B cell (primary cell): ENCODE data around the gene NTRK3. TPM values are rescaled to one million over a fixed set of nuclear protein-coding genes. Genes with fewer than 3 reads are reported as not detected.
A peak's percentile ranks its signal among the peaks of the same experiment; 100 is the strongest.

Experiments used
- ATAC-seq: fragments of 200-7000 bp; cut with Tn5 transposase; one replicate; pipeline ENCODE4 v1.10.0; 2021; ENCODE audit warnings: low read depth, mild to moderate bottlenecking, moderate number of reproducible peaks, moderate library complexity
- CTCF ChIA-PET: fragments of 350-600 bp; sonication (Branson Sonifier 250); formaldehyde crosslinking; loops from one replicate; lab custom pipeline; 2021; ENCODE audit warnings: antibody characterized with exemption, inconsistent platforms; lab: Charles Lee
- POLR2A ChIA-PET: fragments of 350-600 bp; sonication (Branson Sonifier 250); formaldehyde crosslinking; loops from one replicate; lab custom pipeline; 2021; ENCODE audit warnings: antibody characterized with exemption; lab: Charles Lee
- DNase-seq: peaks from one replicate; pipeline ENCODE4 v3.0.0; 2013
- H2AFZ ChIP-seq: 2 replicates; pipeline ENCODE4 v1.6.1; 2012; ENCODE audit warnings: mild to moderate bottlenecking, low read depth, low read length; ENCODE audit not compliant: insufficient read depth, poor library complexity, severe bottlenecking
- H3K27ac ChIP-seq, 2 donors: 1 replicate in 1 of 2; 2 replicates in 1 of 2; pipeline ENCODE4 v1.5.1; 2012 to 2013; ENCODE audit warnings: low read length in 2 of 2, mild to moderate bottlenecking in 2 of 2, moderate library complexity in 1 of 2
- H3K27me3 ChIP-seq, 4 experiments: fragments of 200-600 bp in 1 of 4; sonication (generic) in 1 of 4; replicated peaks in 1 of 4; 1 replicate in 2 of 4; 2 replicates in 2 of 4; pipeline versions ENCODE4 v1.6.1 to v1.7.0; 2013 to 2016; ENCODE audit warnings: low read length in 3 of 4, mild to moderate bottlenecking in 2 of 4, mixed read lengths in 1 of 4, moderate library complexity in 1 of 4; ENCODE audit not compliant: insufficient read depth in 4 of 4, control insufficient read depth in 3 of 4; ENCODE audit errors: control extremely low read depth in 1 of 4
- H3K36me3 ChIP-seq, 2 experiments: replicated peaks in 1 of 2; 1 replicate in 1 of 2; 2 replicates in 1 of 2; pipeline versions ENCODE4 v1.6.1 to v1.7.1; 2013; ENCODE audit warnings: low read length in 1 of 2; ENCODE audit not compliant: insufficient read depth in 2 of 2, control insufficient read depth in 1 of 2; ENCODE audit errors: control extremely low read depth in 1 of 2, extremely low read depth in 1 of 2
- H3K4me1 ChIP-seq, 2 donors: fragments of 200-600 bp in 1 of 2; sonication (generic) in 1 of 2; 1 replicate in 1 of 2; 2 replicates in 1 of 2; pipeline versions ENCODE4 v1.5.1 to v1.6.1; 2013 to 2017; ENCODE audit warnings: low read length in 2 of 2; ENCODE audit not compliant: control insufficient read depth in 2 of 2, insufficient read depth in 2 of 2
- H3K4me2 ChIP-seq: replicated peaks from 2 replicates; pipeline ENCODE3; 2012; ENCODE audit warnings: mild to moderate bottlenecking, low read depth, low read length; ENCODE audit not compliant: poor library complexity, severe bottlenecking
- H3K4me3 ChIP-seq, 5 experiments: fragments of 200-600 bp in 1 of 5; sonication (generic) in 1 of 5; 1 replicate in 3 of 5; 2 replicates in 2 of 5; pipeline versions ENCODE4 v1.5.1 to v1.7.0; 2011 to 2016; ENCODE audit warnings: low read length in 4 of 5, mild to moderate bottlenecking in 4 of 5, low read depth in 2 of 5, control low read depth in 1 of 5, moderate library complexity in 1 of 5; ENCODE audit not compliant: insufficient read depth in 1 of 5; ENCODE audit errors: control extremely low read depth in 1 of 5, extremely low read depth in 1 of 5
- H3K79me2 ChIP-seq: fragments of 200-600 bp; sonication (generic); one replicate; pipeline ENCODE4 v1.6.0; 2016; ENCODE audit warnings: low read length; ENCODE audit not compliant: control insufficient read depth, insufficient read depth
- H3K9ac ChIP-seq: fragments of 200-600 bp; sonication (generic); 2 replicates; pipeline ENCODE4 v1.6.1; 2017; ENCODE audit warnings: mild to moderate bottlenecking, low read length, moderate library complexity
- H3K9me3 ChIP-seq, 3 donors: one replicate each; pipeline versions ENCODE4 v1.6.1 to v1.7.1; 2013; ENCODE audit warnings: low read length in 2 of 3; ENCODE audit not compliant: control insufficient read depth in 2 of 3, insufficient read depth in 1 of 3; ENCODE audit errors: control extremely low read depth in 1 of 3
- H4K20me1 ChIP-seq: 2 replicates; pipeline ENCODE4 v1.6.0; 2012; ENCODE audit warnings: mild to moderate bottlenecking, low read length; ENCODE audit not compliant: insufficient read depth, control insufficient read depth, poor library complexity, severe bottlenecking
- H3K27ac Mint-ChIP-seq: one replicate; pipeline ENCODE4 v1.8.0; 2021; ENCODE audit warnings: mixed read lengths
- H3K27me3 Mint-ChIP-seq: one replicate; pipeline ENCODE4 v1.8.0; 2021; ENCODE audit warnings: mixed read lengths
- H3K4me1 Mint-ChIP-seq: one replicate; pipeline ENCODE4 v1.8.0; 2021; ENCODE audit warnings: mixed read lengths
- H3K4me3 Mint-ChIP-seq: one replicate; pipeline ENCODE4 v1.8.0; 2021; ENCODE audit warnings: mixed read lengths
- H3K9me3 Mint-ChIP-seq: one replicate; pipeline ENCODE4 v1.8.0; 2022; ENCODE audit warnings: mixed read lengths; ENCODE audit not compliant: insufficient read depth
- EZH2 ChIP-seq: IDR thresholded peaks from 2 replicates; pipeline ENCODE4 v1.6.1; 2012; ENCODE audit warnings: borderline replicate concordance, low read depth, mild to moderate bottlenecking, moderate library complexity, low read length; ENCODE audit not compliant: insufficient read depth, poor library complexity, severe bottlenecking
- WGBS: methylation state at CpG from one replicate; pipeline ENCODE4 v1.1.5; 2013; ENCODE audit warnings: missing lambda C conversion rate; ENCODE audit not compliant: insufficient coverage; 5-methylcytosine and 5-hydroxymethylcytosine counted together
- intact Hi-C: fragments of 100-400 bp; cut with micrococcal nuclease; formaldehyde crosslinking; loops from one replicate; pipeline ENCODE4 v1.10.0; 2022
- polyA plus RNA-seq: library from polyadenylated mRNA; depleted of rRNA; stranded (reverse); fragments of >200 nt; gene quantifications from 2 replicates; pipeline ENCODE4 v1.2.3, GENCODE V29; 2012
- total RNA-seq, 2 donors: library from RNA; stranded (reverse); fragments of 120-200 nt in 1 of 2; gene quantifications; 1 replicate in 1 of 2; 2 replicates in 1 of 2; pipeline versions ENCODE4 v1.2.3 to v1.2.4, GENCODE V29; 2013 to 2022
- TF ChIP-seq, protein P1 (sequence below): fragments of 200-600 bp; IDR thresholded peaks from one replicate; pipeline ENCODE4 v1.8.0; 2022; ENCODE audit warnings: antibody characterized with exemption, mild to moderate bottlenecking

The NTRK3 gene
- total and polyA plus RNA-seq, 2 donors (not counting 1 experiment from before 2014, with no cell fraction given), result not detected

DNA sequence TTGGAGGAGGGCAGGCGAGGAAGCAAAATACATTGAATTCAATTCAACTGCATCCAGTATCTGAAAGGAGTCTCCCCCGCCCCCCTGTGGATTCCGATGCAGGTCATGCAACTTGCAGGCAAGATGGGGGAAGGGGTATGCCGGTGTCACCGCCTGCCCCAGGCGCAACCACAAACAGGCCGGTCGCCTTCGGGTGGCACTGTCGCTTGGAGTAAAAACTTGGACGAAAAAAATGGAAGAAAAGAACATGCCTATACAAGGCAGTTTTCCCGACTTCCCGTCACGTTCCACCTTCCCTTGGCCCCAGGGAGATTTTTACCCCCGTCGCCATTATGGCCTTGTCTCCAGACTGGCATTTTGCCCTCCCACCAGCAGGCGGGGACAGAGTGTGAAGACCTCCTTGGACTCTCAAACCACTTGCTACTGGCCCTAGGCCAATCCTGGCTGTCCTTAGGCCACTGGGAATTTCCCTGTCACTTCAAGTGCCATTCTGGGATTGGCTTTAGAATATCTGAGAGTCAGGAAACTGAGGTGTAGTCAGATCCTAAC, 1.6 kb upstream of the NTRK3 start:
- H3K4me3 ChIP-seq, result no peak overlapping the region
- no peak for ATAC-seq
- H3K27me3 Mint-ChIP-seq, result peaks cover 67% of the 10 kb centered on the region
- no peaks in the 10 kb centered on the region for H3K9me3 Mint-ChIP-seq
- no peaks in the 10 kb centered on the region for H3K9me3 ChIP-seq
- TF ChIP-seq EZH2, result no peak
- TF ChIP-seq, protein P1, sequence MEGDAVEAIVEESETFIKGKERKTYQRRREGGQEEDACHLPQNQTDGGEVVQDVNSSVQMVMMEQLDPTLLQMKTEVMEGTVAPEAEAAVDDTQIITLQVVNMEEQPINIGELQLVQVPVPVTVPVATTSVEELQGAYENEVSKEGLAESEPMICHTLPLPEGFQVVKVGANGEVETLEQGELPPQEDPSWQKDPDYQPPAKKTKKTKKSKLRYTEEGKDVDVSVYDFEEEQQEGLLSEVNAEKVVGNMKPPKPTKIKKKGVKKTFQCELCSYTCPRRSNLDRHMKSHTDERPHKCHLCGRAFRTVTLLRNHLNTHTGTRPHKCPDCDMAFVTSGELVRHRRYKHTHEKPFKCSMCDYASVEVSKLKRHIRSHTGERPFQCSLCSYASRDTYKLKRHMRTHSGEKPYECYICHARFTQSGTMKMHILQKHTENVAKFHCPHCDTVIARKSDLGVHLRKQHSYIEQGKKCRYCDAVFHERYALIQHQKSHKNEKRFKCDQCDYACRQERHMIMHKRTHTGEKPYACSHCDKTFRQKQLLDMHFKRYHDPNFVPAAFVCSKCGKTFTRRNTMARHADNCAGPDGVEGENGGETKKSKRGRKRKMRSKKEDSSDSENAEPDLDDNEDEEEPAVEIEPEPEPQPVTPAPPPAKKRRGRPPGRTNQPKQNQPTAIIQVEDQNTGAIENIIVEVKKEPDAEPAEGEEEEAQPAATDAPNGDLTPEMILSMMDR, result no peak
- ChIA-PET POLR2A (no interaction called here), CTCF (no interaction called here)
- no peak overlapping the region for H3K4me2 ChIP-seq
- H3K9ac ChIP-seq, result no peak overlapping the region
- H3K27ac Mint-ChIP-seq, result no peak overlapping the region
- no peaks in the 10 kb centered on the region for H4K20me1 ChIP-seq
- peaks cover 0 to 46% (median 12%) of the 10 kb centered on the region in 4 experiments for H3K27me3 ChIP-seq
- intact Hi-C loops, result no loop called here
- peaks cover 9 to 14% of the 10 kb centered on the region in 2 donors for H3K4me1 ChIP-seq
- no peak overlapping the region for H2AFZ ChIP-seq
- no peak overlapping the region for H3K27ac ChIP-seq
- H3K4me1 Mint-ChIP-seq, result peaks cover 20% of the 10 kb centered on the region
- 28% methylated on average over 16 of the region's 17 CpGs for WGBS
- peak overlapping the region; percentile 83 for H3K4me3 Mint-ChIP-seq
- H3K36me3 ChIP-seq, result no peaks in the 10 kb centered on the region
- DNase-seq, result no peak
- H3K79me2 ChIP-seq, result no peaks in the 10 kb centered on the region

DNA sequence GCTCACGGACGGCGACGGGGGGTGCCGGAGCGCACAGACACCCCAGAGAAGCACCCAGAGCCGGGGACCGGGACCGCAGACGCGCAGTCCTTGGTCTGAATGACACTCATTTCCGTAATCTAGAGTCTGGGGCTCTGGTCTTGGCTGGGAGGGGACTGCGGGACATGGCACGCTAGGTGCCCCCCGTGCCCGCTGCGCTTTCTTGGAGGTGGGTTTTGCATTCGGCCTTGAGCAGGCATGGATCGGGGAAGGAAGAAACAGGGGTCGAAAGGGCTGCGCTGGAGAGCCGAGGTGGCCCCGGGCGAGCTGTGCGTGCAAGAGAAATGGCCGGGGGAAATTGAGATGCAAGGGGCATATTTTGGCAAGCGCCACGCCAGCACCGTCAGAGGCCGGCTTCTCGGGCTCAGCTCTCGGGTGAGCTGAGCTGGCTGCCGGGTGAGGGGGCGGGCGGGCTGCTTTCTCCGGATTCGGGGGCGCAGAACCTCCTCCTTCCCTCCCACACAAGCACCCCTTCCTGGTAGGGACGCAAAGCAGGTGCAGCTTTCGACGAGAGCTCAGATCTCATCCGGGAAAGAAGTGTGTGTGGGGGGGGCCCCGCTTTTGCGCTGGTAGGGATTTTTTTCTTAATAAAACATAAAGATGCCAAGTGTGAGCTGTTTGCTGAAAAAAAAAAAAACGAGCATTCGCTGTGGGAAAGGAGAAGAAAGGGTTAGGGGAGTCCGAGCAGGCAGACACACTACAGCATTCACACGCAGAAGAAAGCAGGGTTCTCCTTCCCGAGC, 963 bp upstream of the NTRK3 start:
- Mint-ChIP-seq H3K4me1 (peaks cover 20% of the 10 kb centered on the region), H3K4me3 (peak overlapping the region; percentile 83), H3K9me3 (no peaks in the 10 kb centered on the region), H3K27me3 (peaks cover 72% of the 10 kb centered on the region), H3K27ac (no peak overlapping the region)
- DNase-seq, result no peak
- no peak for TF ChIP-seq EZH2
- TF ChIP-seq, protein P1, result no peak
- Histone ChIP-seq H3K9me3 (no peaks in the 10 kb centered on the region), H3K27ac (no peak overlapping the region), H3K4me3 (no peak overlapping the region), H3K4me2 (peak overlapping the region; percentile 50), H3K9ac (no peak overlapping the region), H3K36me3 (no peaks in the 10 kb centered on the region), H3K79me2 (no peaks in the 10 kb centered on the region), H3K27me3 (peaks cover 0 to 51% (median 12%) of the 10 kb centered on the region in 4 experiments), H4K20me1 (no peaks in the 10 kb centered on the region), H2AFZ (no peak overlapping the region), H3K4me1 (peaks cover 9 to 14% of the 10 kb centered on the region in 2 donors)
- CTCF ChIA-PET, result interaction anchor here (1.3 kb wide), 1 partner anchor 11 kb away, joined by 3 read pairs; no protein-coding TSS in a partner anchor
- POLR2A ChIA-PET, result no interaction called here
- intact Hi-C loops, result no loop called here
- 2% methylated on average over 38 of the region's 49 CpGs for WGBS
- no peak for ATAC-seq
